HG03342 (cell line): ENCODE measurements around the gene ZNF423.
"Not testable (repeated sequence)": the region's sequence is repeated elsewhere in the genome, so short reads cannot be mapped to it uniquely, and the experiment has no call there.

Experiments
- ATAC-seq: cut with Tn5 transposase; IDR thresholded peaks from one replicate; pipeline ENCODE4 v1.9.1; 2021; ENCODE audit warnings: mild to moderate bottlenecking, moderate library complexity; ENCODE audit not compliant: unreplicated experiment

The ZNF423 gene

GRCh38 chr16:49523435-49524159 lies 332.3 kb downstream of the ZNF423 start:
- ATAC-seq: no peak

DNA sequence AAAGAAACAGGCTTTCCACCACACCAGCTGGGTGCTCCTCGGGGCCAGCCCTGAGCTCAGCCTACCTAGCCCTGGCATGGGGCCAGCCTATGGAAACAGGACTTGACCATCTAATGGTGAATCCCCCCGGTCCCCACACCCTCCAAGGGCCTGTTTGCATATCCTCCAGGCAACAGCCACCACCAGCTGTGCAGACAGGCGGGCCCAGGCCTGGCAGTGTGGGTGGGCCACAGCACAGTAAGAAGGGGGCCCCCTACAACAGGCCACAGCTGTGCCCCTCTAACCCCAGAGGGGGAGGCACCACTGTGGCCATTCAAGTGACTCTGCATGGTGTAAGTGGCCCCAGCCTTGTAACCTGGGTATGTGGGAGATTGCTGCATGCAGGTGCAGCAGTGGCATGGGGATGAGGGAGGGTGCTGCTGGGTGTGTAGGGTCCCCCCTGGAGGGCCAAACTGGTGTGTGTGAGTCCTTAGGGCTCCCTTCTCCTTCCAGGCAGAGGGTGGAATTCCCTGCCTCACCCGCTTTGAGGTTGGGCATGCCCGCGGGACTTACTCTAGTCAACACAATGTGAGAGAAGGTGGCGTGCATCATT lies 334.1 kb downstream of the ZNF423 start:
- ATAC-seq: no peak

DNA sequence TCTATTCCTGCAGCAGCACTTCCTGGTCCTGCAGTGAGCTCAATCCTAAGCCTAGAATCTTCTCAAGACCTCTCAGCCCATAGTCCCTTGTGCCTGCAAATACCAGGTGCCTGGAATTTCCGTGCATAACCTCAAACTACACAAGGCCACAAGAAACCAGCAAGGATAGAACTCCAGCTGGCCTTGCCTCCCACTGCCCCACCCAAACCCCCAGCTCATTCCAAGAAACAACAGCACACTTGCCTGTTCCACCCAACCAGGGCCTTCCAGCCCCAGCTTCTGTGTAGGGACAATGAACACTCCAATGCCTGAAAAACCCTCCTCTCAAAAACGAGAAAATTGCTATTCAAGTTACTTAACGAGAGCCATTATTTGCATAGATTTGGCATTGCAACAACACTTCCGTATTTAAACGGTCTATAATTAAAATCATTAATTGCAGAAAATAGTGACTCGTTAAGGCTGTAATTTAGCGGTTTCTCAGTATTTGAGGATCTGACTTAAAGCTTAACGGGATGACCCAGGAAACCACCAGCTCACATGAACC lies 335.3 kb downstream of the ZNF423 start:
- ATAC-seq: no peak

DNA sequence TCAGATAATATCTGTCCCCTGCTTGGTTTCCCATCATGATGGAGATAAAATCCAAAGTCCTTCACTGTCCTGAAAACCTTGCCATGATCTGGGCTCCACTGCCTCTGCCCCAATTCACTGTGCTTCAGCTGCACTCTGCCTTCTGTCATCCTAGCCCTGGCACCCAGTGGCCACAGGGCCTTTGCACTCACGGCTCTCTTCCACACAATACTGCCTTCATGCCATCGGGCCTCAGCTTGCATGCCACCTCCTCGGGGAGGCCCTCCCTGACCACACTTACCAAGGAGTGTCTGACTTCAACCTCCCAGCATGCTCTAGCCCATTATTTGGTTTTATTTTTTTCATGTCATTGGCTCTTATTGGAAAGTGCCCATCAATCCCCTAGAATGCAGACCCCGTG lies 336.2 kb downstream of the ZNF423 start:
- ATAC-seq: no peak

- ATAC-seq: no peak
Measured at GRCh38 chr16:49519008-49519656, 336.8 kb downstream of the ZNF423 start.

DNA sequence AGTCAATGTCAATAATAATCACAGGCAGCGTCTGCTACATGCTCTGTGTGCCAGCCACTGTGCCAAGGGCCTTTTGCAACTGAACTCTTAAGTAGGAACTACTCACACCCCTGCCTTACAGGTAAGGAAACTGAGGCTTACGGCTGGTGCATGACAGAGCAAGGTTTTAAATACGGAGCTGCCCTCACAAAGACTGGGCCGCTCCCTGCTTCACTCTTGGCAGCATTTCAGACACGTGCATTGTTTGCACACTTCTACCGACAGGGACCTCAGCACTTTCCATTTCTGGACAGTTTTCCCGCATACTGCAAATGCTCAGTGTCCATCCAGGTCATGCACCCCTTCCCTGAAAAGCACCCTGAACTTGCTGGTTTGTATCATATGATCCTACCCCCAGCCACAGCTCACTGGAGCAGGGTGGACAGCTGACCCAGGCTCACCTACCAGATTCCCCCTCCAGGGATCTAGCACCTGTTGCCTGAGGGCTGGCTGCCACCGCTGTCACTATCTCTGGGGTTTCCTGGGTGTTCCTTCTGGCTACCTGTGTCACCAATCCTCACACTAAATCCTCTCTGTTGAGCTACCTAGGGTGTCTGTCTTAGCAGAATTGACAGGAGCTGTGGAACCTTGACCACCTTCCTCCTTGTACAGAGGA lies 339.4 kb downstream of the ZNF423 start:
- no peak for ATAC-seq

GRCh38 chr16:49515861-49516260 lies 340.1 kb downstream of the ZNF423 start:
- ATAC-seq: no peak

GRCh38 chr16:49515016-49515565 lies 340.8 kb downstream of the ZNF423 start:
- no peak for ATAC-seq

DNA sequence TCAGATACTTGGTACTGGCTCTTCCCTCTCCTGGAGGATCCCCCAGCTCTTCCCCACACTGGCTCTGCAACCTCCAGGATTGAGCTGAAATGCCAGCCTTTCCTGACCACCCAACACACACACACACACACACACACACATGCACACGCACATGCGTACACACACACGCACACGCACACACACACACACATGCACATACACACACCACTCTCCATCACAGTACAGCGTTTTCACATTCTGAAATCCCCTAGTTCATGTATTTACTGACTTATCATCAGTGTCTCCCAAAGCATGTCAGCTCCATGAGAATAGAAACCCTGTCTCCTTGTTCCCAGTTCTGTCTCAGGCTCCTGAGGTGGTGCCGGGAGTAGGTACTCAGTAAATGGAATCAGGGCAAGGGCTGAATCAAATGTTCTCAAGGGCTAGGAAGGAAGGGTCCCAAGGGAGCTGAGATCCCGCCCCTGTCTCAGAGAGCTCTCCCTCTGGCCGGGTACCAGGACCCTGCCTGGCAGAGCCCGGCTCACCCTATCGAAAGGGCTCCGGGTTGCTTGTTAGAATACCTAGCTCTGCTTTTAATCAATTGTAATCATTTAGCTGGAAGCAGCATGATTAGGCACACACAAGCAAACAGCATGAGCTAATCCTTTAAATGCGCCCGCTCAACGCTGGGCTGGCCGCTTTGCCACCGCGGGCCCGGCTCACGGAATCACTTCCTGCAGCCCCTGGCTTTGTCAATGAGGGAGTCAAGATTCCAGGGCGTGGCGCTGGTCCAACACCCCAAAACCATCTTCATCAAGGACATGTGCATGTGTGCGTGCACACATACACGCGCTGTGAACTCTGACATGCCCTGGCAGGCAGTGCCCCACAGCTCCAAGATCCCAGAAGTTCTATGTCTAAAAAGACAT lies 341.6 kb downstream of the ZNF423 start:
- ATAC-seq: no peak

DNA sequence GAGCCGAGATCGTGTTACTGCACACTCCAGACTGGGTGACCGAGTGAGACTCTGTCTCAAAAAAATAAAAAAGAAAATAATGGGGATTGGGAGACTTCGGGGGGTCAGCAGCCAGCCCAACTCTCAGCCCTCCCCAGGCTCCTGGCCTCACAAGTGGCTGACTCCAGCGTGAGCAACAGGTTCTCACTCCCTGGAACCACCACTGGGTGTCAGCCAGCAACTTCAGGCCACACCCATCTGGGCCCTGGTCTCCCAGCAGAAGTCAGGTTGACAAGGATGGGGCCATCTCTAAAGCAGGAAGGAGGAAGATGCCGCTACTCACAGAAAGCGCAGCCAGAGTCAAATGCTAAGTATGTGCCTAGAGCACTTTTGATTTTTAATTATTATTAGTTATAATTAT lies 342.9 kb downstream of the ZNF423 start:
- no peak for ATAC-seq

DNA sequence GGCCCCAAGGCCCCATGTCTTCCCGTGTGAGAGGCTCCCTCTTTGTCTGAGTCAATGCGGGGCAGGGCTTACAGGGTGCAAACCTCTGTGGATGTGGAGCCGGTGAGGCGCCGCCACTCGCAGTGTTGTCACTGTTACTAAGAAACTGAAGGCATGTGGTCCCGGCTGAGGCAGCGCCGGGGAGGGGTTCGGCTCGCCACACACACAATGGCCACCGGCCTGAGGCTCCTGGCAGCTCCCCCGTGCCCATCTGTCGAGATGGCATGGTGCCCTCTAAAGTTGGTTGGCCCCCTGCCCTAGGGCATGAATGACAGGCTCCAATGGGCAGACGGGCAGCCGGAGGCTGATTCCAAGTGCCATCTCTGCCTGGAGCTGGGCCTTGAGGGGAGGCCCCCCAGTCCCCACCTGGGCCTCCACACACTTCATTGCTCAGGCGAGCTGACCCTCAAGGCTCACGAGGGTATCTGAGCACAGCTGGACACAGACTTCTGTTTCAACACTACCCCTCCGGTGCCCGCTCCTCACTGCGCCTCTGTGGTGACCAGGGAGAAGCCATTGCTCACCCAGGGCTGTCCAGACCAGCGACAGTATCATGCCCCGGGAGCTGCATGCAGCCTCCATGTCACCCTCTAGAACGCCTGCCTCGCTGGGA lies 345.1 kb downstream of the ZNF423 start:
- no peak for ATAC-seq

DNA sequence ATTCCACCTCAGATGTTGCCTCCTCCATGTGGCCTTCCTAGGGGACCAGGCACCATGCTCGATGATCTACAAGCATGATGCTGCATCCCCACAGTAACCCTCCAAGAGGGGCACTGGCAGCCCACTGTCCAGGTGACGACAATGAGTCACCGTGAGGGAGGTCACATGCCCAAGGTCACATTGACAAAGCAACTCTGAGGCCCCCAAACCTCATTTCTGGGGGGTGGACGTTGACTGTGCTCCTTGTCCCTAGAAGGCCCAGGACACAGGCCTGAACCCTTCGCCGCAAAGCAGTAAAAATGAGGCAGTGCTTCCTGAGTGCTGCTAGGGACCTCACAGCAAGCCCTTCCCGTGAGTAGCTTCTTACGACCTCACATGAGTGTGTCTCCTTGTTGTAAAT lies 345.8 kb downstream of the ZNF423 start:
- no peak for ATAC-seq

DNA sequence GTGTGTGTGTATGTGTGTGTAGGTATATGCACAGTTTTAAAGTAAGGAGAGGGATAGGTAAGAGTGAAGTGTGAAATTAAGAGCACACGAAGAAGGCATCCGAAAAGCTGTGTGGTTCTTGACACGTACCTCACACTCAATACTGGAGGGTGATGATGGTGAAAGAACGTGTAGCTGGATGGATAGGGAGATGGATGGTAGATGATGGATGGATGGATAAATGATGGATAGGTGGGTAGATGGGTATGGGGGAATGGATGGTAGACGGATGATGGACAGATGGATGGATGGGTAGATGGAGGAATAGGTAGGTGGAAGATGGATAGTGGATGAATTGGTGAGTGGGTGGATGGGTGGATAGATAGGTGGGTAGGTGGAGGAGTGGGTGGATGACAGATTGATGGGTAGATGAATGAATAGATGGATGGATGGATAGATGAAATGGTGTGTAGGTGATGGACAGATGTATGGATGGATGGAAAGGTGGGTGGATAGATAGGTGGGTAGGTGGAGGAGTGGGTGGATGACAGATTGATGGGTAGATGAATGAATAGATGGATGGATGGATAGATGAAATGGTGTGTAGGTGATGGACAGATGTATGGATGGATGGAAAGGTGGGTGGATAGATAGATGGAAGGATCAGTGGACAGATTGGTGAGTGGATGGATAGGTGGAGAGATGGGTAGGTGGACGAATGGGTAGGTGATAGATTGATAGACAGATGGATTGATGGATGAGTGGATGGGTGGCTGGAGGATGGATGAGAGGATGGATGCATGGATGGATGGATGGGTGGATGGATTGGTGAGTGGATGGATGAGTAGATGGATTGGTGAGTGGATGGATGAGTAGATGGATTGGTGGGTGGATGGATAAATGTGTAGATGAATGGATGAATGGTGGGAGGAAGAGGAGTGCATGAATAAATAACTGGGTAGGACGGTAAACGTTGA lies 349.6 kb downstream of the ZNF423 start:
- not testable (repeated sequence) for ATAC-seq

GRCh38 chr16:49505556-49505955 lies 350.4 kb downstream of the ZNF423 start:
- no peak for ATAC-seq

DNA sequence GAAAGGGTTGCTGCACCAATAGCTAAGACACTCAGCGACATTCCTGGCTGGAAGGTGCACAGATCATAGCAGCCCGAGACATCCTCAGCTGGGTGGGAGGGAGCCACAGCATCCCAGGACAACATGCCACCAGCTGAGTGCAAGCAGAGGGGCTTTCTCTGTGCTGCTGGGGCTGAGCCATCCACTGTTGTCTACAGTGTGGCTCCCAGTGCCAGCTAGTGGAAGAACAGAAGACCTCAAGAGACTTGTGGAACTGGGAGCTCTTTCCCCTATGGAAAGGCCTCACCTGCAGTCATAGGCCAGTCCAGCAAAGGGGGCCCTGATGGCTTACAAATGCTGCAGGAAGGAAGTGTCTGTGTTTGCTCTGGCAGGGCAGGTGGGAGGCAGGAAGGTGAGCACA lies 351.3 kb downstream of the ZNF423 start:
- ATAC-seq: no peak

GRCh38 chr16:49504023-49504364 lies 351.9 kb downstream of the ZNF423 start:
- no peak for ATAC-seq

- no peak for ATAC-seq
Measured at GRCh38 chr16:49503256-49504022, 352.5 kb downstream of the ZNF423 start.
